GM04504 (cell line): ENCODE results near the gene PPID.
"Not testable (repeated sequence)": the region's sequence is repeated elsewhere in the genome, so short reads cannot be mapped to it uniquely, and the experiment has no call there.

Experiments used
- DNase-seq: peaks from one replicate; pipeline ENCODE4 v3.0.0-alpha.2; 2012; ENCODE audit warnings: low read depth

PPID gene

GRCh38 chr4:158666892-158667291 lies 56.3 kb downstream of the PPID start:
- no peak for DNase-seq

GRCh38 chr4:158664806-158665205 lies 58.4 kb downstream of the PPID start:
- DNase-seq = no peak

- DNase-seq = not testable (repeated sequence)
These were observed 59.2 kb downstream of the PPID start for GRCh38 chr4:158663707-158664625.

GRCh38 chr4:158663255-158663654 lies 59.9 kb downstream of the PPID start:
- not testable (repeated sequence) for DNase-seq
